GM21360 (cell line): ENCODE data around the gene MRO.
A peak's percentile ranks its signal among the peaks of the same experiment; 100 is the strongest.
"Not testable (repeated sequence)": the region's sequence is repeated elsewhere in the genome, so short reads cannot be mapped to it uniquely, and the experiment has no call there.

Experiments used
- ATAC-seq: cut with Tn5 transposase; IDR thresholded peaks from one replicate; pipeline ENCODE4 v1.9.1; 2021; ENCODE audit warnings: mild to moderate bottlenecking, moderate library complexity; ENCODE audit not compliant: unreplicated experiment

The MRO gene

DNA sequence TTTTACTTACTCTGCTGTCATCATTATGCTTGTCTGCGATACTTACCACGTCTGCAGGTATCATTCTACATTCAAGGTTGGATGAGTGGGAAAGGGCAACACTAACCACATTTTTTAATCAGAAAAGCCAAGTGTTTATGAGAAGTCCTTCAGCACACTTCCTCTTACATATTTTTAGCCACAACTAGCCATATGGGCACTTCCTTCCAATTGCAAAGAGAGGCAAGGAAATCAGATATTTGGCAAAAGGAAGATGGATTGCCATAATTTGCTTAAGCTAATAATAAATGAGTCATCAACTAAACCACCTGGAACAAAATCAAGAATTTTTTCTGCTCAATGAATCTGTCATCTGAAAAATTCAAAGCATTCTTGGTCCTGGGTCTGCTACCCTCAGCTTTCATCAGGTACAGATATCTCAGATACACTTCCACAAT lies 16.7 kb upstream of the MRO start:
- ATAC-seq, result no peak

DNA sequence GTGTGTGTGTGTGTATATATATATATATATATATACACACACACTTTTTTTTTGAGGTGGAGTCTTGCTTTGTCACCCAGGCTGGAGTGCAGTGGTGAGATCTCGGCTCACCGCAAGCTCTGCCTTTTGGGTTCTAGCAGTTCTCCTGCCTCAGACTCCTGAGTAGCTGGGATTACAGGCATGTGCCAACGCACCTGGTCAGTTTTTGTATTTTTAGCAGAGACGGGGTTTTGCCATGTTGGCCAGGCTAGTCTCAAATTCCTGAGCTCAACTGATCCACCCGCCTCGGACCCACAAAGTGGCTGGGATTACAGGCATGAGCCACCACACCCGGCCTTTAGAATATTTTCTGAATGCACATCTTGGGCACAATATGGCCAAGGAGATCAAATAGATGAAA lies 13.7 kb upstream of the MRO start:
- ATAC-seq, result not testable (repeated sequence)

DNA sequence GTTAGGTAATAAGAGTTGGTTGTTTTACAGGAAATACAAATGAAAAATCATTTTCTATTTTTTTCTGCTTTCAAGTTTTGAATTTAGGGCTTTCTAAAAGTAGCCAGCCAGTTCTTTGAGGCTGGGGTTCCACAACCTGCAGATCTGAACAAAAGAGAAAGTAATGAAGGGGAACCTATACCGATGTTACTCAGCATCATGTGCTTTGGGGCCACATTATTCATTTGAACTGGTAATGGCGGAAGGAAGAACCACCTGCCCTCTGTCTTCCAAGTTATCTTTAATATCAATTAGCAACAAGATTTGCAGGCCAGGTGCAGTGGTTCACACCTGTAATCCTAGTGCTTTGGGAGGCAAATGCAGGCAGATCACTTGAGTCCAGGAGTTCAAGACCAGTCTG lies 12.9 kb upstream of the MRO start:
- peak; percentile 55 for ATAC-seq

GRCh38 chr18:50830544-50830943 lies 10.7 kb upstream of the MRO start:
- ATAC-seq, result peak; percentile 73

- ATAC-seq, result no peak
Observed at GRCh38 chr18:50829644-50830043, 9.8 kb upstream of the MRO start.

DNA sequence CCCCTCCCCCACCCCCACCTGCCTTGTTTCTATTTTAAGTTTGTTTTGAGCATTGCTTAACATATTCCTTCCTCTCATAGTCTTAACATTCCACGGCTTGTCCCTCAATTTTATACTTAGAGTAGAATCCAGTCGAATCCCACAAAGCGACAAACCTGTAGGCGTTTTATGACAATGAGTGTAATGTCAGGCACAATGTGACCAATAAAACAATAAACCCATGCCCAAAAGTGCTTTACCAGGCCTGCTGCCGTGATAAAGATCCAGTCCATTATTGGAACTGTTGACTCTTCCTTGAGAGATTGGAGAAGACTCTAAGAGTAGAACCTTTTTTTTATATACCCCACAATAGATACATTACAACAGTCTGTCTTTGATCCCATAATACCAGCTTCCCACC lies 6.2 kb upstream of the MRO start:
- no peak for ATAC-seq

DNA sequence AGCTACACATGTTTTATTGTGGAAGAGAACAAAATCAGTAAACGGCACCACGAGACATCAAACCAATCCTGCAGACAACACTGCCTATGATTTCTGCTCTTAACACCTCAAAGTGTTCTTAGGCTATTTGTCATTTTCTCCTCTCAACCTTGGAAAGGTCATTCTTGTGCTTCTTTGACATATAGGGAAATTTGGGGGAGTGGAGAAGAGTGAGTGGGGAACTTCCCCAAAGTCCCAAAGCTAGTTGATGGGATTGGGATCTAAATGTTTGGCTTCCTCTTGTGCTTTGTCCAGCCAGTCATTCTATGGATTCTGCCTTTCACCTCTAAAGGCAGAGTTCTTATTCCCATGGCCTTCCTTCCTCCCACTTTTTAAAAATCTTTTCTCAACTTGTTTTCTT lies 5.8 kb upstream of the MRO start:
- no peak for ATAC-seq

GRCh38 chr18:50822756-50823155 lies 2.9 kb upstream of the MRO start:
- no peak for ATAC-seq

- ATAC-seq, result no peak
Observed at GRCh38 chr18:50820901-50821520, 1.2 kb upstream of the MRO start.

DNA sequence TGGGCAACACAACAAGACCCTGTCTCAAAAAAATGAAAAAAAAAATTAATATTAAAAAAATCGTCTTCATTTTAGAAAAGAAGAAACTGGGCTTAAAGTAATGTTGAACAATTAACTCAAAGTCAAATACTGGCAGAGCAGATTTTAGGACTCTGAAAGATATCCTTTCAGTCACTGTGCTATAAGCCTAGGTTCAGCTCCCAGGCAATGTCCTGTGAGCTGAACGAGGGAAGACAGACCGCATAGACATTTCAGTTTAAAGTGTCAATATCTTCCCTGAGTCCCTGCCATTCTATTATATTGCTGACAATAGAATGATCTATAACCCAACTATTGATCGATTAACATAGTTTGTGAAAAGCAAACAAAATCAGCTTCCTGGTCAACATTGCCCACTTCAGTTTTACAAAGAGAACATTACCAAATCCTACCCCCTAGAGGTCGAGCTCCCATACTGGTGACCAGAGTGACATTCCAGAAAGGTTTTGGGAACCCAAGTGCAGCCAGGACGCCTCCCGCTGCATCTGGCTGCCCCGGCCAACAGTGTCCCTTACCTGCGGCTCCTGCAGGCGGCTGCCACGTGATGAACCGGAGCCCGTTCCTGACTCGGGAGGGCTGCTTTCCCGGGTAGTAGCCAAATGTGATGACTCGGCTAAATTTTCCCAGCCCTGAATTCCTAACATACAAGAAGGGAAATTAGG lies 639 bp downstream of the MRO start:
- ATAC-seq, result no peak

DNA sequence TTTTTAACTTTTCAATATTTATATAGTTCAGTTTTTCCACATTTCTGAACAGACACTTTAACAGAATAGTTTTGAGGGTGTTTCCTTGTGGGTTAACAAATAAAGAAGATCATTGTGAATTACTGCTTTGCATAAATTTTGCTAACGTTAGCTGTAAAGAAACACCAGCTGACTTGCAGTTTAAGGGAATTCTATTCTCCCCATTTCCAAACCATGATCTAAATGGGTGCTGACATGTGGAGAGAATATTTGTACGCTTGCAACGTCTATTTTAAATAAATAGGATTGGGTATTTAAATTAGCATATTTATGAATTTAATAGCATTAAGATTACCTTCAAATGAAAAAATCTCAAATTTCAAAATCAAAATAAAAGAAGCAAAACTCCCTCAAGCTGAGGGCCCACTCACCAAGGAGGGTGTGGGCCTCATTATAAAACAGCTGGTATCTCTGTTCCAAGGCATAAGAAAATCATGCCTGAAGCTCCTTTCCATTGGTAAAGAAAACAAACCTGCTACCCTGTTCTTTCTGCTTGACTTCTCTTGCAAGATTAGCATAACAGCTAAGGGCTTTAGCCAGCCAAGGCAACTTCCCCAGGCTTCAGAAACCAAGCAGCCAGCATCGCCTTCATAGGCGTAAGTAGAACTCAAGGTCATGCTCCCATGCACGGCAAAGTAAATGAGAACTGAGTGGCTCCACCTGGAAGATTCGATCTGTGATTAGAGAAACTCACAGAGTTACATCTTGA lies 3.2 kb downstream of the MRO start:
- peak; percentile 64 for ATAC-seq

- no peak for ATAC-seq
Observed at GRCh38 chr18:50814395-50814794, 5.4 kb downstream of the MRO start.

GRCh38 chr18:50813353-50813752 lies 6.5 kb downstream of the MRO start:
- ATAC-seq, result no peak

GRCh38 chr18:50812834-50813233 lies 7.0 kb downstream of the MRO start:
- no peak for ATAC-seq

- ATAC-seq, result no peak
Observed at GRCh38 chr18:50807176-50807575, 12.6 kb downstream of the MRO start.

- ATAC-seq, result no peak
Observed at GRCh38 chr18:50806208-50806616, 13.6 kb downstream of the MRO start.

DNA sequence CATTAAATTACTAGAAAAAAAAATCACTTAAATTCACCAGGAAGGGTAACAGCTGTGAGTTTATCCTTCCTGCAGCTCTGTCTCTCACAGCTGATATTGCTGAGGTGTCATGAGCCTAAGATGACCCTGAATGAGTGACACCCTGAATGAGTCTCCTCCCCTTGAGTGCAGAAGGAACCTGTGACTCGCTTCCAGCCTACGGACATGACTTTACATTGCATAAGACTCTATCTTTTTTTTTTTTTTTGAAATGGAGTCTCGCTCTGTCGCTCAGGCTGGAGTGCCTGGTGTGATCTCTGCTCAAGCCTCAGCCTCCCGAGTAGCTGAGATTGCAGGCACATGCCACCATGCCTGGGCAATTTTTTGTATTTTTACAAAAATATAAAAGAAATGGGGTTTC lies 14.1 kb downstream of the MRO start:
- no peak for ATAC-seq

DNA sequence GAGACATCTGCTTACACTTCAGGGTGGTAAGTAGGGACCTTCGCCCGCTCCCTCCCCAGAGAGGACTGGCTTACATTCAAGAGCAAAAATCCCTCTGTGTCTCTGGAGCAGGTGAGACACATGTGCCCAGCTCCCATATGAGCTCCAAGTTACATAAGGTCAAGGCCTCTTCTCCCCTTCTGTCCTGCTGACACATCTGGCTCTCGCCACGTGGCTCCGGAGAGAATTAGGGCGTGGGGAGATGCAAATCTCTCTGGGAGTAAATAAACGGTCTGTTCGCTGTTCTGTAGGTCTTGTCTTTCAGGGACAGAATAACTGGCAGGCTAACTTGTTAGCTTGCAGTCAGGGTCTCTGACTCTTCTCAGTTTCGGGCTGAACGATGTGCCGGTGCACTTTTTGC lies 16.2 kb downstream of the MRO start:
- ATAC-seq, result no peak

- no peak for ATAC-seq
Observed at GRCh38 chr18:50802141-50802540, 17.7 kb downstream of the MRO start.

- ATAC-seq, result no peak
Observed at GRCh38 chr18:50797142-50797541, 22.7 kb downstream of the MRO start.

DNA sequence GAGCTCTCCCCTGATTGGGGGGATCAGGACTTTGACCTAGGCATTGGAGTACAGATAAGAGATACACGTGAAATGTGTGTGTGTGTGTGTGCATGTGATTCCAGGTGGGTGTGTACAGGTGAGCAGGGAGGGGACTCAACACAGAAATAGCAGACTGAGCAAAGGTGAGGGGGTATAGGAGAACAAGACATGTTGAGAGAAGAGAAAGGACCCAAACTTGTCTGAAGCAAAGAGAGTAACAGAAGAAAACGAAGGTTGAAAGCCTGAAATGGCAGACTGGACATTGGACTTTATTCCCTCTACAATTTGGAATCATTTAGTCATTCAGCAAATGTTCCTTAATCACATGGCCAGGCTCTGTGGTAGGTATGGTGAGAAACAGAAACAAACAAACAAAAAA lies 23.3 kb downstream of the MRO start:
- no peak for ATAC-seq
